ENCODE data around the gene SERINC2.

Gene SERINC2

GRCh38 chr1:31412732-31413404 is at the start of gene SERINC2:
Gene SERINC2 (plus strand): TSS chr1:31413213. CDS start chr1:31413266, 53 bp downstream.
- no peak for DNase-seq (ENCODE audit: low read depth, low spot score)

- DNase-seq (ENCODE audit: low read depth, low spot score): no peak
Measured at GRCh38 chr1:31364561-31365250, 48.3 kb upstream of the SERINC2 start.

GRCh38 chr1:31366796-31367195 is 46.2 kb upstream of the SERINC2 start:
- no peak for DNase-seq (ENCODE audit: low read depth, low spot score)

- no peak for DNase-seq (ENCODE audit: low read depth, low spot score)
Measured at GRCh38 chr1:31368611-31369107, 44.4 kb upstream of the SERINC2 start.

- DNase-seq (ENCODE audit: low read depth, low spot score): no peak
Measured at GRCh38 chr1:31370021-31370420, 43.0 kb upstream of the SERINC2 start.

- DNase-seq (ENCODE audit: low read depth, low spot score): no peak
Measured at GRCh38 chr1:31370565-31370964, 42.4 kb upstream of the SERINC2 start.

GRCh38 chr1:31371121-31371959 is 41.7 kb upstream of the SERINC2 start:
- DNase-seq (ENCODE audit: low read depth, low spot score): no peak

GRCh38 chr1:31372051-31372450 is 41.0 kb upstream of the SERINC2 start:
- no peak for DNase-seq (ENCODE audit: low read depth, low spot score)

- no peak for DNase-seq (ENCODE audit: low read depth, low spot score)
Measured at GRCh38 chr1:31372751-31373055, 40.3 kb upstream of the SERINC2 start.

- peak; percentile 21 for DNase-seq (ENCODE audit: low read depth, low spot score)
Measured at GRCh38 chr1:31373056-31373896, 39.7 kb upstream of the SERINC2 start, which contains the start of gene FABP3. Gene FABP3 (minus strand): TSS chr1:31373076. CDS start chr1:31373014, 62 bp downstream.

GRCh38 chr1:31373897-31374486 is 39.0 kb upstream of the SERINC2 start:
- DNase-seq (ENCODE audit: low read depth, low spot score): no peak

- no peak for DNase-seq (ENCODE audit: low read depth, low spot score)
Measured at GRCh38 chr1:31374511-31375196, 38.4 kb upstream of the SERINC2 start.

GRCh38 chr1:31376375-31377134 is 36.5 kb upstream of the SERINC2 start:
- DNase-seq (ENCODE audit: low read depth, low spot score): peak; percentile 89

- DNase-seq (ENCODE audit: low read depth, low spot score): no peak
Measured at GRCh38 chr1:31377364-31377863, 35.6 kb upstream of the SERINC2 start.

- no peak for DNase-seq (ENCODE audit: low read depth, low spot score)
Measured at GRCh38 chr1:31378001-31378400, 35.0 kb upstream of the SERINC2 start.

- DNase-seq (ENCODE audit: low read depth, low spot score): no peak
Measured at GRCh38 chr1:31380181-31380580, 32.8 kb upstream of the SERINC2 start.

- DNase-seq (ENCODE audit: low read depth, low spot score): no peak
Measured at GRCh38 chr1:31381394-31382294, 31.4 kb upstream of the SERINC2 start.

GRCh38 chr1:31382379-31382989 is 30.5 kb upstream of the SERINC2 start:
- no peak for DNase-seq (ENCODE audit: low read depth, low spot score)

Measured in brain pericyte (primary cell).